HCT116 (cell line): ENCODE measurements around the gene LMOD1. TPM values are rescaled to one million over a fixed set of nuclear protein-coding genes. Genes with fewer than 3 reads are reported as not detected.

Source experiments
- ATAC-seq: fragments of 200-7000 bp; cut with Tn5 transposase; 2 replicates; pipeline ENCODE4 v1.9.1; 2020; ENCODE audit warnings: mild to moderate bottlenecking, moderate library complexity
- BruUV-seq: library from RNA; stranded (reverse); fragments of 400-500 nt; replicated peaks from 2 replicates; lab custom pipeline; 2021; lab: Mats Ljungman, UMichigan
- CTCF ChIA-PET: fragments of 300-600 bp; sonication (Branson Sonifier 250); formaldehyde crosslinking; loops from one replicate; lab custom pipeline; 2021; ENCODE audit warnings: antibody characterized with exemption; lab: Charles Lee
- POLR2A ChIA-PET: fragments of 300-600, 350-600 bp; sonication (Branson Sonifier 250); formaldehyde crosslinking; loops from one replicate; lab custom pipeline; 2021; ENCODE audit warnings: antibody characterized with exemption; lab: Charles Lee
- RAD21 ChIA-PET, 2 experiments: fragments of 300-600 bp; sonication (Branson Sonifier 250); formaldehyde crosslinking; loops; one replicate each; lab custom pipeline; 2023; ENCODE audit warnings: low total read pairs in 2 of 2; ENCODE audit not compliant: uncharacterized antibody in 2 of 2, unreplicated experiment in 2 of 2, low non-redundant PET in 1 of 2; lab: Charles Lee
- DNase-seq: peaks from one replicate; pipeline ENCODE4 v3.0.0-alpha.2; 2010; ENCODE audit warnings: low read depth, low spot score
- H2AFZ ChIP-seq: fragments of 200-600 bp; shearing (Covaris generic), sonication (generic); 2 replicates; pipeline ENCODE4 v1.6.1; 2017; ENCODE audit warnings: low read depth, mixed run types, mixed read lengths, antibody characterized with exemption, low read length; ENCODE audit not compliant: poor library complexity, severe bottlenecking
- H3K27ac ChIP-seq: 2 replicates; pipeline ENCODE4 v1.5.1; 2012; ENCODE audit warnings: low read depth, low read length
- H3K27me3 ChIP-seq: fragments of 200-600 bp; sonication (generic); 2 replicates; pipeline ENCODE4 v1.6.1; 2016; ENCODE audit warnings: mixed run types, low read length, mixed read lengths; ENCODE audit not compliant: insufficient read depth
- H3K36me3 ChIP-seq, 2 experiments: fragments of 200-500 bp in 1 of 2; fragments of 200-600 bp in 1 of 2; sonication (Bioruptor generic) in 1 of 2; sonication (generic) in 1 of 2; 2 replicates each; pipeline versions ENCODE4 v1.5.1 to v1.6.1; 2014 to 2016; ENCODE audit warnings: low read length in 2 of 2, inconsistent platforms in 1 of 2, mixed read lengths in 1 of 2, mixed run types in 1 of 2; ENCODE audit not compliant: insufficient read depth in 2 of 2, control insufficient read depth in 1 of 2
- H3K4me1 ChIP-seq, 2 experiments: fragments of 200-600 bp in 1 of 2; sonication (generic) in 1 of 2; 2 replicates each; pipeline versions ENCODE4 v1.5.1 to v1.6.1; 2012 to 2017; ENCODE audit warnings: low read length in 2 of 2, inconsistent platforms in 1 of 2, mild to moderate bottlenecking in 1 of 2, mixed read lengths in 1 of 2, mixed run types in 1 of 2, moderate library complexity in 1 of 2; ENCODE audit not compliant: insufficient read depth in 2 of 2, control insufficient read depth in 1 of 2
- H3K4me2 ChIP-seq: fragments of 200-600 bp; sonication (generic); 2 replicates; pipeline ENCODE4 v1.6.1; 2017; ENCODE audit warnings: mixed run types, low read length, mixed read lengths
- H3K4me3 ChIP-seq, 2 experiments: fragments of 200-600 bp in 1 of 2; sonication (generic) in 1 of 2; replicated peaks in 1 of 2; 2 replicates each; pipeline ENCODE4 v1.5.1; 2011 to 2016; ENCODE audit warnings: low read length in 2 of 2, control low read depth in 1 of 2, low read depth in 1 of 2, mild to moderate bottlenecking in 1 of 2, mixed read lengths in 1 of 2, mixed run types in 1 of 2
- H3K79me2 ChIP-seq: fragments of 200-600 bp; sonication (generic); 2 replicates; pipeline ENCODE4 v1.6.1; 2017; ENCODE audit warnings: mild to moderate bottlenecking, mixed run types, low read length, moderate library complexity, mixed read lengths; ENCODE audit not compliant: insufficient read depth
- H3K9ac ChIP-seq: fragments of 200-600 bp; sonication (generic); 2 replicates; pipeline ENCODE4 v1.6.1; 2016; ENCODE audit warnings: low read length, mixed read lengths
- H3K9me2 ChIP-seq: fragments of 200-600 bp; sonication (generic), shearing (Covaris generic); 2 replicates; pipeline ENCODE4 v1.6.1; 2017; ENCODE audit warnings: mixed run types, mild to moderate bottlenecking, moderate library complexity; ENCODE audit not compliant: insufficient read depth
- H3K9me3 ChIP-seq, 2 experiments: fragments of 200-500 bp in 1 of 2; fragments of 200-600 bp in 1 of 2; sonication (Bioruptor generic) in 1 of 2; sonication (generic) in 1 of 2; 2 replicates each; pipeline ENCODE4 v1.6.1; 2014 to 2017; ENCODE audit warnings: low read length in 2 of 2, mixed read lengths in 2 of 2, inconsistent platforms in 1 of 2, low read depth in 1 of 2, mild to moderate bottlenecking in 1 of 2, mixed run types in 1 of 2, moderate library complexity in 1 of 2; ENCODE audit not compliant: control insufficient read depth in 1 of 2, insufficient read depth in 1 of 2
- H4K20me1 ChIP-seq: fragments of 200-600 bp; sonication (generic), shearing (Covaris generic); 2 replicates; pipeline ENCODE4 v1.6.1; 2017; ENCODE audit warnings: mixed run types, mild to moderate bottlenecking, moderate library complexity; ENCODE audit not compliant: insufficient read depth
- CEBPB ChIP-seq: IDR thresholded peaks from 2 replicates; pipeline ENCODE4 v1.6.1; 2012; ENCODE audit warnings: low read depth
- ELF1 ChIP-seq: IDR thresholded peaks from 2 replicates; pipeline ENCODE4 v1.6.1; 2012; ENCODE audit warnings: low read depth, borderline replicate concordance
- FOSL1 ChIP-seq: IDR thresholded peaks from 2 replicates; pipeline ENCODE4 v1.6.1; 2012; ENCODE audit warnings: low read depth
- POLR2A ChIP-seq: IDR thresholded peaks from 2 replicates; pipeline ENCODE4 v1.7.0; 2011; ENCODE audit warnings: borderline replicate concordance; ENCODE audit not compliant: insufficient read depth, insufficient read length; ENCODE audit errors: extremely low read depth
- SP1 ChIP-seq: IDR thresholded peaks from 2 replicates; pipeline ENCODE4 v1.6.1; 2012; ENCODE audit warnings: low read depth
- SRF ChIP-seq: IDR thresholded peaks from 2 replicates; pipeline ENCODE4 v1.6.1; 2012; ENCODE audit warnings: low read depth
- intact Hi-C: fragments of 100-400 bp; cut with micrococcal nuclease; formaldehyde crosslinking; loops from 2 replicates; pipeline ENCODE4 v1.10.0; 2022
- total RNA-seq: library from RNA; stranded (reverse); gene quantifications from one replicate; pipeline ENCODE4 v1.2.1, GENCODE V29; 2021; ENCODE audit not compliant: unreplicated experiment
- TF ChIP-seq, protein P1 (sequence below), 3 experiments: fragments of 200-600 bp in 1 of 3; sonication (generic) in 1 of 3; IDR thresholded peaks in 2 of 3; conservative IDR thresholded peaks in 1 of 3; 2 replicates each; pipeline ENCODE4 v1.5.1; 2012 to 2017; ENCODE audit warnings: low read depth in 2 of 3, low read length in 2 of 3, antibody characterized with exemption in 1 of 3, borderline replicate concordance in 1 of 3, control low read depth in 1 of 3, mild to moderate bottlenecking in 1 of 3, mixed read lengths in 1 of 3, mixed run types in 1 of 3, moderate library complexity in 1 of 3; ENCODE audit not compliant: insufficient read depth in 1 of 3
- TF ChIP-seq, protein P2 (sequence below): IDR thresholded peaks from 2 replicates; pipeline ENCODE4 v1.6.1; 2012
- TF ChIP-seq, protein P3 (sequence below): IDR thresholded peaks from 2 replicates; pipeline ENCODE4 v1.6.1; 2011; ENCODE audit warnings: mild to moderate bottlenecking, low read length, moderate library complexity; ENCODE audit not compliant: insufficient replicate concordance; ENCODE audit errors: extremely low read depth

LMOD1 gene
- total RNA-seq, 1 experiment from 2014 or later = 0.12 TPM

DNA sequence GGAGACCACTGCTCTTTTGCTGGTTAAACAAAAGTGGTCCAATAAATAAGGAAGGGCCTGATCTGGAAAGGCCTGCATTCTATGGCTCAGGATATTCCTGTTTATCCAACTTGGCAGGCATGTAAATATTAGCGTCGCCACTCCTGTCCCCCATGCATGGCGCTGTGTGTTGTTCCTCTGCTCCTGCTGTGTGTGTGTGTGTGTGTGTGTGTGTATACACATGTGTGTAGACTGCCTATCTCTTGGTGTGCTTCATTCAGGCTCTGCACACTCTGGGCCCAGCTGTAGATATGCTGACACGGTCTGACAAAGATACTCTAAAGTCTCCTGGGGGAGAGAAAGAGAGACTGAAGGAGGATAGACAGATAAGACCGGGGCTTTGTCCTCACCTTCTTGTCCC is 6.8 kb downstream of the LMOD1 start:
- ATAC-seq = no peak
- TF ChIP-seq, protein P1, sequence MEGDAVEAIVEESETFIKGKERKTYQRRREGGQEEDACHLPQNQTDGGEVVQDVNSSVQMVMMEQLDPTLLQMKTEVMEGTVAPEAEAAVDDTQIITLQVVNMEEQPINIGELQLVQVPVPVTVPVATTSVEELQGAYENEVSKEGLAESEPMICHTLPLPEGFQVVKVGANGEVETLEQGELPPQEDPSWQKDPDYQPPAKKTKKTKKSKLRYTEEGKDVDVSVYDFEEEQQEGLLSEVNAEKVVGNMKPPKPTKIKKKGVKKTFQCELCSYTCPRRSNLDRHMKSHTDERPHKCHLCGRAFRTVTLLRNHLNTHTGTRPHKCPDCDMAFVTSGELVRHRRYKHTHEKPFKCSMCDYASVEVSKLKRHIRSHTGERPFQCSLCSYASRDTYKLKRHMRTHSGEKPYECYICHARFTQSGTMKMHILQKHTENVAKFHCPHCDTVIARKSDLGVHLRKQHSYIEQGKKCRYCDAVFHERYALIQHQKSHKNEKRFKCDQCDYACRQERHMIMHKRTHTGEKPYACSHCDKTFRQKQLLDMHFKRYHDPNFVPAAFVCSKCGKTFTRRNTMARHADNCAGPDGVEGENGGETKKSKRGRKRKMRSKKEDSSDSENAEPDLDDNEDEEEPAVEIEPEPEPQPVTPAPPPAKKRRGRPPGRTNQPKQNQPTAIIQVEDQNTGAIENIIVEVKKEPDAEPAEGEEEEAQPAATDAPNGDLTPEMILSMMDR (IDR thresholded peaks at IDR 0.05 in 2 of 3, conservative IDR thresholded peaks at IDR 0.05 in 1 of 3; ENCODE audit: borderline replicate concordance in 1 of 3, insufficient read depth in 1 of 3, low read depth in 2 of 3, low read length in 2 of 3) = no peak
- TF ChIP-seq, protein P2, sequence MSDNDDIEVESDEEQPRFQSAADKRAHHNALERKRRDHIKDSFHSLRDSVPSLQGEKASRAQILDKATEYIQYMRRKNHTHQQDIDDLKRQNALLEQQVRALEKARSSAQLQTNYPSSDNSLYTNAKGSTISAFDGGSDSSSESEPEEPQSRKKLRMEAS = no peak
- TF ChIP-seq POLR2A (no peak), CEBPB (no peak), SRF (no peak), SP1 (no peak), ELF1 (no peak), FOSL1 (no peak)
- TF ChIP-seq, protein P3, sequence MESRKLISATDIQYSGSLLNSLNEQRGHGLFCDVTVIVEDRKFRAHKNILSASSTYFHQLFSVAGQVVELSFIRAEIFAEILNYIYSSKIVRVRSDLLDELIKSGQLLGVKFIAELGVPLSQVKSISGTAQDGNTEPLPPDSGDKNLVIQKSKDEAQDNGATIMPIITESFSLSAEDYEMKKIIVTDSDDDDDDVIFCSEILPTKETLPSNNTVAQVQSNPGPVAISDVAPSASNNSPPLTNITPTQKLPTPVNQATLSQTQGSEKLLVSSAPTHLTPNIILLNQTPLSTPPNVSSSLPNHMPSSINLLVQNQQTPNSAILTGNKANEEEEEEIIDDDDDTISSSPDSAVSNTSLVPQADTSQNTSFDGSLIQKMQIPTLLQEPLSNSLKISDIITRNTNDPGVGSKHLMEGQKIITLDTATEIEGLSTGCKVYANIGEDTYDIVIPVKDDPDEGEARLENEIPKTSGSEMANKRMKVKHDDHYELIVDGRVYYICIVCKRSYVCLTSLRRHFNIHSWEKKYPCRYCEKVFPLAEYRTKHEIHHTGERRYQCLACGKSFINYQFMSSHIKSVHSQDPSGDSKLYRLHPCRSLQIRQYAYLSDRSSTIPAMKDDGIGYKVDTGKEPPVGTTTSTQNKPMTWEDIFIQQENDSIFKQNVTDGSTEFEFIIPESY = no peak
- Histone ChIP-seq H3K9ac (no peak overlapping the region), H3K4me3 (no peak overlapping the region), H3K79me2 (no peaks in the 10 kb centered on the region), H3K9me2 (no peaks in the 10 kb centered on the region), H3K27me3 (no peaks in the 10 kb centered on the region), H4K20me1 (no peaks in the 10 kb centered on the region), H3K4me1 (peaks cover 9 to 20% of the 10 kb centered on the region in 2 experiments; a peak in 3 of 4 replicates), H2AFZ (no peak overlapping the region), H3K27ac (no peak overlapping the region), H3K4me2 (no peak overlapping the region), H3K36me3 (no peaks in the 10 kb centered on the region), H3K9me3 (no peaks in the 10 kb centered on the region)
- CTCF ChIA-PET = no interaction called here
- DNase-seq = no peak
- BruUV-seq = no TSS peak
- intact Hi-C loops = no loop called here
- POLR2A ChIA-PET = no interaction called here
- RAD21 ChIA-PET = no interaction called here
